RCC 7860 (cell line): ENCODE results near the gene ITPK1.

Source experiments
- DNase-seq: peaks from one replicate; pipeline ENCODE4 v3.0.0-alpha.2; 2015; ENCODE audit warnings: low spot score
- FAIRE-seq: peaks from 2 replicates; lab custom pipeline; 2012; peaks lifted over from hg19 to GRCh38; lab: Jason Lieb, UNC

Gene ITPK1

DNA sequence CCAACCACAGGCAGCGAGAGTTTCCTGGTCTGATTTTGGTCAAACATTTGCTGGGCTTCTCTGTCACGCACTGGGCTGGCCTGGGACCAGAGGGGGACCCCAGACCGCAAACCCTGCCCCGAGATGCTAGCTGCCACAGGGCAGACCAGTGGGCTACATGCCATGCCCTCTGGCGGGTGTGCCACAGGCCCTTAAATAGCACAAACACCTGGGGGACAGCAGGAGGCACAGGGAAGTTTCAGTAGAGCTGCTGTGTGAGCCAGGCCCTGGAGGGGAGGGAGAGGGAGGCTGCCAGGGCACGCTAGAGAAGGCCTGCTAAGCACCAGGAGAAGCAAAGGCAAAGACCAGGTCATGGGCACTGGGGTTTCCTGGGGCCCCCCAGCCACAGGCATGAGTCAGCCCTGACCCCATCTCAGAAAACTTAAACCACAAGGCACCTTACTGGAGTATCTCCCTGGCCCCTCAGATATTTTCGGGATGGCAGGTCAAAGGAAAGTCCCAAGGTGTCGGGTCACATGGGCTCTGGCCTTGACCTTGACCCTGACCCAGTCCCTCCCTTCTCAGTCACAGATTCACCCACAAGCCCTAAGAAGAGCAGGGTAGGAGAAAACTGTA lies 29.2 kb downstream of the ITPK1 start:
- FAIRE-seq (no peak), DNase-seq (no peak)

DNA sequence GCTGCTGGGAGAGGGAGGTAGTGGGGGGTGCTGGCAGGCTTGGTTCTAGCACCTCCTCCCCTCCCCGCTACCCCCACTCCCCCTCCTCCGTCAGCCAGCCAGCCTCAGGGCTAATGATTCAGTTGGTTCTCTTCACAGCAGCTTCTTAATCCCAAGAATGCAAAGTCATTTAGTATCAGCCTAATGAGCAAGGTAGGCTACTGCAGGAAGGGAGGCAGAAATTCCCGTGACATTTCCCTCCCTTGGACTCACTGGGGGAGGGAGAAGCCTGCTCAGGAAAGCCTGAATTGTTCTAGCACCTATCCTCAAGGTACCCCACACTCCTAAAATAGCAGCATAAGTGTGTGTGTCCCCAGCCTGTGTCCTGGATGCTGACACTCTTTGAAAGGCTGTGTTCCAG lies 29.8 kb downstream of the ITPK1 start:
- FAIRE-seq (no peak), DNase-seq (no peak)

DNA sequence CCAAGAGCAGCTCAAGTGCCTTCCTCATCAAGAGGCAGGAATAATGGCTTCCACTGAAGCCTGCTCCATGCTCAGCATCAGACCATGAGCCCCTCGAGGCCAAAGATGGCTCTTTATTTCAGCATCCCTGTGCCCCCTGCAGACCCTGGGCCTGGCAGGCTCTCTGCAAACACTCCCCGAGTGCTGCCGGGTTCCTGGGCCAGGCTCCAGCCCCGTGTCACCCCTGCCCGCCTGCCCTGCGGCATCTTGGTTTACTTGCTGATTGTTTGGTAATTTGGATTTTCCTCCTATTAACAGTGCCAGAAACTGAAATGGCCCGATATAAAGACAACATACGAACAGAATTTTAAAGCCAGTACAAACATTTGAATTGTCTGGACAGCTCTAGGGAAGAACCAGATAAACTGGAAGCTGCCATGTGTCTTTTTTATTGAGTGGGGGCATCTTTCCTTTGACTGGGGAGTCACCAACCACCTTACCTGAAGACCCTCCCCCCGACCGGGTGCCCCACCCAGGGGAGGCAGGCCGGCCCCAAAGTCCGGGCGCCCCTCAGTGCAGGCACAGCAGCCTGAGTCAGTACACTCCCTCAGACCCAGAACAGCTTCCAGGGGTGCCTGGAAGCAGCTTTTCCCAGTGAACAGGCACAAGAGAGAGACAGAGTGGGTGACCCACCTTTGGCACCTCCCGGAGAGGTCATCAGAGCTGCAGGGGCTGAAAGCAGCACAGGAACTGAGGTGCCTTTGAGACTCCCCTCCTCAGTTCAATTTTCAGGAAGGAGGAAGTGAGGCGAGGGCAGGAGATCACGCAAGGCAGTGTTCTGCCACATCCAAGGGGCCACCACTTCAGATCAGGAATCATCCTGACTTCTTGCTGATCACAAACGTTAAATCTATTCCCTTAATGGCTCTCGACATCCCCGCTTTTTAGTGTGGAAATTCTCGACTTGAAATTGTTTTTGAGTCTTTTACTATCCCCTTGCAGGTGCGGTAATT lies 30.6 kb downstream of the ITPK1 start:
- FAIRE-seq (no peak), DNase-seq (no peak)

DNA sequence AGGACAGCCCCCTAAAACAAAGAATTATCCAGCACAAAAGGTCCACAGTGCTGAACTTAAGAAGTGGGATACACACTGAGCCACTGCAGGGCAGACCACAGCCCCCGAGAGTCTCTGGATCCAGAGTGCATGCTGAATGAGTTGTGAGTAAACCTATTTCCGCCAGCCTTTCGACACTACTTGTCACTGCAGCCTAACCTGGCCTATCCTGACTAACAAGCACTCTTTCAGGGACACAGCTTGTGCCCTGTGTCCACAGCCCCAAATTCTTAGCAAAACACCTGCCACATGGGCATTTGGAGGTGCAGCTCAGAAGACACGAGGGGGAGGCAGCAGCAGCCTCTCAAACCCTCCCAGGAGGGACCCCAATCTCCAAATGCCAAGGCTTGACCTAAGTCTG lies 31.3 kb downstream of the ITPK1 start:
- FAIRE-seq (no peak), DNase-seq (no peak)

DNA sequence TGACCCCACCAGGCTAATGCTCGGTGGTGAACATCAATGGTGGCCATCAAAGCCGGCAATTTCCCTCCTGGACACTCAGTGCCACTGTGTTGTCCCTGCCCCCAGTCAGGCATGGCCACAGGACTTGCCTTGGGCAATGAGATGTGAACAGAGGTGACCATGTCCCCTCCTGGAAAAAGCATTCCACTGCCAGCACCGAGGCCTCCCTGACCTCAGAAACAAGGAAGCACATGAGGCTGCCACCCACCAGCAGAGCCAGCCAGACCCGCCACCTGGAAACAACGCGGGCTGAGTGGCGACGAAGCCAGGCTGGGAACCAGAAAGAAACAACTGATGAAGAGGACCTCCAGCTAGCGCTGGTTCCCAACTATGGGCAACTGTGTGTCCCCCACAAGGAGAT lies 31.8 kb downstream of the ITPK1 start:
- no peak for FAIRE-seq

DNA sequence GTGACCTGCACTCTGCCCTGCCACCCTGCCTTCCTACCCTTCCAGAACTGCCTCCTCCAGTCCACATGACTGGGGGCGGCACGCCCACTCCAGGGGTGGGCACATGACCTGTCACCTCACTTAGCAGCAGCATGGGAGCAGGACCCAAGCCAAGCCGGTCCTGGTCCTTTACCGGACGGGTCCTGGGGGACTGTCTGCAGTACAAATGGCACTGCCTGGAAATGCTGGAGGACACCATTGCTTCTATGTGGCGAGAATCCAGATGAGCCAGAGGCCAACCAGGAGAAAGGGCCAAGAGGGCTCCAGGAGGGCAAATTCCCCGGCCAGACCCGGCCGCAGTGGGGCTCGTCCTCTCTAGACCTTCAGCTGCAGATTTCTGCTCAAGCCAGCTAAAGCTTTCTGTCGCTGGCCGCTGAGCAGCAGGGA lies 33.1 kb downstream of the ITPK1 start:
- no peak for DNase-seq
- no peak for FAIRE-seq

More for the DNA sequence above, 31.8 kb downstream of the ITPK1 start:
- DNase-seq, result no peak

DNA sequence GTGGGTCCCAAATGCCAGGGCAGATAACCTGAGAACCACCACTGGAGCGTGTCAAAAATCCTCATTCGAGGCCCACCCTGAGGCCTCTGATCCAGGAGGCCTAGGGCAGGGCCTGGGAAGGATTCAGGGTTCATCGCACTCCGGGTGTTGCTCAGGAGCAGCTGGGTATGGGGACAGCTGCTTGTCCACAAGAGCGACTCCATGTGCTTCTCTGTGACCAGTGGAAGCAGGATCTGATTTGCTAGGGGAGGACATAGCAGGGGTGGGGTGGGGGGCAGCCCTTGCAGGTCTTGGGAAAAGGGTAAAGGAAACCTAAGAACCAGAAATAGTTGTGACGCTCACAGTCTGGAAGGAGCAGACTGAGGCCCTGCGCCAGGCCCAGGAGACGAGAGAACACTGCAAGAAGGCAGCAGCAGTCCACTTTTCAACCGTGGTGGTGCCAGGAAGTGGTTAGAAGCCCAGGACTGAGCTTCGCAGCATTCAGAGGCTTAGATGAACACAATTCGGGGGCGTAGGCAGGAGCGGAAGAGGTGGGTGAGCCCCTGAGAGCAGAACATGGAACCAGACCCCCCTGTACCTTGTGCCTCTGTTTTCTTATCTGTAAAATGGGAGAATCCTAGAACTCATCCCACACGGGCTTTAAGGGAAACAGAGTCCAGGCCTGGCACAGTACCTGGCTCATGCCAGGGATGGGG lies 33.7 kb downstream of the ITPK1 start:
- FAIRE-seq, result no peak

DNA sequence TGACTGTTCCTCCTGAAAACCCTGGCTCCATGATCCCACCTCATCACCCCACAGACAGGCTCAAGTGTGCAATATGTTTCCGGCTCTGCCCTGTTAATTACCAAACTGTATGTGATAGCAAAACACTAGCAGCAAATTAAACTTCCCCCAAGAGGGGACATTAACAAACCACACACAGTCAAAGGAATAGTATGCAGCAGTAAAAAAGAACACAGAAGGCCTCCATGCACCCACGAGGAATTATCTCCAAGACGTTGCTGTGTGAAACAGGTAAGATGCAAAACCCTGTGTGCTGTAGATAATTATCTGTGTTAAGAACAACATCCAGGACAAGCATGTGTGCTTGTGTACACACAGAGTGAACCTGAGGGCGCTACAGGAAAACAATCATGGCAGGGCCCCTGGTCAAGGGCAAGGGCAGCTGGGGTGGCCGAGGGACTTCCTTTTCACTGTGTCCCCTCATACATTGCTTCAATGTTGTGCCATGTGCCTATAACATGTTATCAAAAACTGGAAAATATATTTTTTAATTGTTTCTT lies 35.8 kb downstream of the ITPK1 start:
- DNase-seq (no peak), FAIRE-seq (no peak)

More for the DNA sequence above, 33.7 kb downstream of the ITPK1 start:
- no peak for DNase-seq

DNA sequence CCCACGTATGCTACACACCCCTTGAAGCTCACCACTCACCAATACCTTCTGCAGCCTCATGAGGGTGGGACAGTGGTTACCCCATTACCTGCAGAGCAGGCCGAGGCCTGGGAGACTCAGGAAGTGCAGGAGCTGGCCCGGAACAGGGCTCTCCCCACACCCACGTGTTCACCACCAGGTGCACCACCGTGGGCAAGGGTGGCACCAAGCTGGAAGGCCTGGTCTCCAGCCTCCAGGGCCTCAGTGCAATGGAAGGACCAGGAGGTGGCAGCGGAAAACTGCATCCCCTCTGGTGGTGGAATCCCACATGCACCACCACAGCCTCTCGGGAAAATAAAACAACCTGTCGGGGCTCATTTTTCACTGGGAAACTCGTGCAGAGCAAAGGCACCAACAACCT lies 36.4 kb downstream of the ITPK1 start:
- FAIRE-seq (no peak), DNase-seq (no peak)

DNA sequence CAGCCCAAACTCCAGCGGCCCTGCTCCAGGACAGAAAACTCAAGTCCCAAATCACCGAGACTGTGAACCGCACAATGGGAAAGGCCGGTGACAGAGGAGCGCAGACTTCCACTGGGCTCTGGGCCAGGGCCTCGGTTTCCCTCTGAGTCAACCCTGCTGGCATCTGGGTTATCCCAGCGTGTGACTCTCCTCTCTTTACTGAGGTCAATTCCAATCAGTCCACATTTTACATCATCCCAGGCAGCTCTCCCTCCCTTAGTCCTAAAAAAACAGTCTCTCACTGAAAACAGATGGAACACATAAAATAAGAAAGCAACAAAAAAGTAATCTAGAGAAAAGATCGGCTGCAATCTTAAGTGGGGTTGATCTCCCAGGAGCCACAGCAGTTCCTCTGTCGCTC lies 36.9 kb downstream of the ITPK1 start:
- no peak for DNase-seq
- no peak for FAIRE-seq

DNA sequence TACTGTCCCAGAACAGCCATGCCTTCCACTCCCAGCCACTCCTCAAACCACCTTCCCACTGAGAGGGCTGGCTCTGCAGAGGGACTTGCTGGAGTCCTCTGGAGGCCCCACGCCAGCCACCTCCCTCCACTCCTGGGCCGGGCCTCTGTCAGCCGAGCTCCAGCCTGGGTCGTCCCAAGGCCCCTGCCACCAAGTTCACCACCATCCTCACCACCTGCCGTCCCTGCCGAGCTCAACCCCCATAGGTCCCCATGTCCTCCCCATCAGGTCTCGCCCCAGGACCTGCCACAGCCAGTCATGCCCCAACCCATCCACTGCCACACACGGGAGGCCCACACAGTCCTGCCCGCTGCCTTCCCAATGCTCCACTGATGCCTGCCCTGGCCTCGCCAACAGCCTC lies 39.0 kb downstream of the ITPK1 start:
- FAIRE-seq (no peak), DNase-seq (no peak)

DNA sequence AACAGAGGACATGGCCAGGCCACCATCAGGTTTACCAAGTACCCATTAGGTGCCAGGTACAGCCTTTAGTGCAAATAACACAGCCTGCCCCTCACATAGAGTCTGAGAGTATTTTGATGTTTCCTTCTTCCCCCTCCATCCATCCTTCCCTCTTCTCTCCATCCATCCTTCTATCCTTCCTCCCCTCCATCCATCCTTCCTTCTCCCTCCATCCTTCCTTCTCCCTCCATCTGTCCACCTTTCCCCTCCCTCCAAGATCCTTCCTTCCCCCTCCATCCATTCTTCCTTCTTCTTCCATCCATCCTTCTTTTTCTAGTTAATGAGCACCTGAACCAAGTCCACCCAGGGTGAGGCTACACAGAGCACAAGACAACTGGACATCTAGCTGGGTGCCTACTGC lies 39.8 kb downstream of the ITPK1 start:
- FAIRE-seq (no peak), DNase-seq (no peak)

DNA sequence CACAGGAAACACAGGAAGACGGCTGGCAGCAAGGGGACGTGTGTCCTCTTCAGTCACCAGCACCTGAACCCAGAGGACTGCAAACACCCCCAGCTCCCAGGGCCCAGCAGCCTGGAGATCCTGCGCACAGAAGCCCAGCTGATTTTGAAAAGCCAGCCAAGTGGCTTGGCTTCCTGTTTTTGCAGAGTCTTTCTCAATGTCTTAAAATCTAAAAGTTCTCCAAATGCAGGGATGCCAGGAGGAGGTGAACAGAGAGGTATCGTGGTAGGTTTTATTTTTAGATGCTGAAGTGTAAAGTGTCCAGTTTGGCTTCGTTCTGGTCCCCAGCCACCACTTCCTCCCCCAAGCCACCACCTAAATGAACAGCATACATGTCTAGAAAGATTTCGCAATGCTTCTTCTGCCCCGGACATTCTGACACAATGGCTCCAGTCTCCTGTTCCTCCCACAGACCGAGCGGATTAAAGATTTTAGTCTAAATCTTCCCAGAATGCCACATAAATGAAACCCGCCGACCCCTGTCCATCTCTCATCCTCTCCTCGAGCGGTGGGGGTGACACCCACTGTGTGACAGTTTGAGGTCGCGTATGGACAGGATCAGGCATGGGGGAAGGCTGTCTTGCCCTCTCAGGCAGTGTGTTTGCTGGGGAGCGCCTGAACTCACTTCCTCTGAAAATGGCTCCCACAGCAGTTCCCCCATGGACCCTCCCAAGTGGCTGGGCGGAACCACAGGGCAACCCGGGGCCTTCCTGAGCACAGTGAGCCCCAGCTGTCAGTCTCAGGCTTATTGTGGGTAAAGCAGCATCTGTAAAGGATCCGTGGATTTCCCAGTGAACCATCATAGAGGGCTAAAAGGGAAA lies 41.6 kb downstream of the ITPK1 start:
- DNase-seq (no peak), FAIRE-seq (no peak)

DNA sequence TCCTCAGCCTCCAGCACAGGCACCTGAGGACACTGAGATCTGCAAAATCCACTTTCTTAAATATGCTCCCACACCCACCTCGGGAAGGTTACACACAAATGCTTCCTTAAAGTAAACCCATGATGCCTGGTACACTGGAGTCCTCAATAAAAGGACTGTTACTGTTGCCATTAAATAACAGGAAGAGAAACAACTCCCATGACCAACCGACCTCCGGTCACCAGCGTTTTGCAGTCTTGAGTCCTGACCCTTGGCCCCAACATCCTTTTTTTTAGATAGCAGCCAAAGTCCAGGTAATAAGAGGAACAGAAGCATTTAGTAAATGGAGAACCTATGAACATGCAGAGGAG lies 42.4 kb downstream of the ITPK1 start:
- FAIRE-seq, result no peak
- DNase-seq, result no peak

DNA sequence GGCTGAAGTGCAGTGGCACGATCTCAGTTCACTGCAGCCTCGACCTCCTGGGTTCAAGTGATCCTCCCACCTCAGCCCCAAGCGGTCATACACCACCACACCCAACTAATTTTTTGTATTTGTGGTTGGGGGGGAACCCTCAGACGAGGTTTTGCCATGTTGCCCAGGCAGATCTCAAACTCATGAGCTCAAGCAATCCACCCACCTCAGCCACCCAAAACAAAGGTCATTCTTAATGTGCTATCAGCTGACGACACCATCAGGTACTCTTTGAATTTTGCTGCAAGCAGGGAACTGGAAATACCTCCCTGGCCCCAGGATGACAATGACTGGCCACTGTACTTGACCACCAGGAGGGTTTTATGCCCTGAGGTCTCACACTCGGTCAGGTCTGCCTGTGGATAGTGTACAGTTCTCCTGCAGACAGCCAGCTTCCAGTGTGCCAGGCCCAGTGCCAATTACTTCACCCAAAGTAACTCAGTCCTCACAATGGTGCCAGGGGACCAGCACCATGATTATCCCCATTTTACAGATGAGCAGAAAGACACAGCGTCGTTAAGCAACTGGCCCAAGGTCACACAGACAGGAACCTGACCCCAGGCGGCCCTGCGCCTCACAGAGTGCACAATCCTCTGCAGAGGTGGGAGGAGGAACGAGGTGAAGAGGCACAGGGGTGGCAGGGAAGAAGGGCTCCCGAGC lies 42.9 kb downstream of the ITPK1 start:
- FAIRE-seq (no peak), DNase-seq (no peak)

DNA sequence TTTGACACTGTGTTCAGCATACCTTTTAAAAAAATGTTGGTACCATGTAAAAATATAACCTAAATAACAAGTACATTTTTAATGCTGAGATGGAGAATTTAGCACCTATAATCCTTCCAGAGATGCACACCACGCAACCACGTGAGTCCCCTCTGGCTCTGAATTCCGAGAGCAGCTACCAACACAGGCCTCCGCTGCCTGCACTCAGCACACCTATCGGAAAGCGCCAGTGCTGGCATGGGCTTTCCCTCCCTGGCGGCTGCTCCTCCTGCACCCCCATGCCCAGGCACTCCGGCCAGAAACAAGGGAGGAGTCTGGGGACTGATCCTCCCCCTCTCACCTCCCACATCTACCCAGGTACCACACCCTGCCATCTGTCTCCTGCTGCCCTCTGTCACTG lies 47.0 kb downstream of the ITPK1 start:
- FAIRE-seq, result no peak
- DNase-seq, result no peak

DNA sequence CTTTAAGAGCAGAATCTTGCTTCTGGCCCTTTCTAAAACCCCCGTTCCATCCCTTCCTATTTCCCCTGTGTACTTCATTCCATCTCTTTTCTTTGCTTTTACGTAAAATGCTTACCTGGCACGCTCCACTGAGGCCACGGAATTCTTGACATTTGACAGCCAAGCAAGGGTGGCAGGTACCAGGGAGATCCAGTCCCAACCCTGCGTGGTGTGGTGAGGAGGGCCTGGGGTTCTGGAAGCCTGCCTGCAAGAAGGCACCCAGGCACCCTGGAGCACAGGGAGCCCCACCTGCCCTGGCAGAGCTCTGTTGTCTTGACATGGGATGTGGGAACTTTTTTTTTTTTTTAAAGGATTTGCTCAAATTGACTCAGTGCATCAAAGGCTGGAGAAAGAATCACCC lies 48.6 kb downstream of the ITPK1 start:
- FAIRE-seq (no peak), DNase-seq (no peak)

DNA sequence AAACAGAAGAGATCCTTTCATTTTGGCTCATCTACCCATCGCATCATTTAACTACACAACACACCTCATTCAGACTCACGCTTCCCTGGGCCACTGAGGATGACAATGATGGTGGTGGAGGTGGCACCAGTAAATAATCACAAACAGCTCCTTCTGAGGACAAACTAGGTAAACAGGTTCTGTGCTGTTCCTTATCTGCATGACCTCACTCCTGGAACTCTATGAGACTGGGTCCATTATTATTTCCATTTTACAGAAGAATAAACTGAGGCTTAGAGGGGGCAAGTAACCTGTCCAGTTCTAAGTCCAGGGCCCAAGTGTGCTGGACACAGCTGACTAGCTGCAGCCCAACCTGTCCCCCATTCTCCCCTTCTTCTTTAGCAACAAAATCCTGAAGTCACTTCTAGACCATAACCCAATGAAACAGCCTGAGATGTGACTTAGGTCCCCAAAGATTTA lies 50.4 kb downstream of the ITPK1 start:
- FAIRE-seq (no peak), DNase-seq (no peak)

DNA sequence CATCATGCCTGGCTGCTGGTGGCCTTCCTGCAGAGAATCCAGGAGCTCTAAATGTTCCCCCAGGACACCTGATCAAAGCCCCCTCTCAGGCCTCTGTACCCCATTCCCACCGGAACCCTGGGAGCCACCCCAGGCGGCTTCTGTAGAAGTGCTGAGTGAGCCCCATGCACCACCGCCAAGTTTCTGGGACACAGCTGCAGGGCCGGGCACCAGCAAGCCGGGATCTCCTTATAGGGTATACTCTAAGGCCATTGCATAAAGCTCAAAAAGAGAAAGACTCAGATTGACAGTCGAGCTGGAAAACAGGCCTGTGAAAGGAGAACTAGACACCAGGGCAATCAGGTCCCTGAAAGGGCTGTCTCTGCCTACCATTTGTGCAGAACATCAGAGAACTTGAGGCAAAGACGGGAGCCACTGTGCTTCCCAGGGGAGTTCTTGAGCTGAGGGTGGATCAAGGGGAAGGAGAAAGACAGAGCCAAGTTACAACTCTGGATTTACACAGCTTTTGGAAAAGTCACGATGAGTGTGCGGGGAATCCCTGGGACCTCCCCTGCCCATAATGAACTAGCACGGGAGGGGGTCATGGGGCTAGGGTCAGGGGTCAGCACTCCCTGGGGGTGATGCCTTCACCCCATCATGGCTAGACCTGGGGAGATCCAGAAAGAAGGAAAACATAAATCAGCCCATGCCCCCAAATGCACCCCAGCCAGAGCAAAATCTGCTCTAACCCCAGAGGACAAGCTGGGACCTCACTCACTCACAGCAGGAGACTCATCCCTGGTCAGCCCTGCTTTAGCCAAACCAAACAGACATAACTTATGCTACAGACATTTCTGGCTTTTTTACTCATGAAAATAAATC lies 51.1 kb downstream of the ITPK1 start:
- DNase-seq (no peak), FAIRE-seq (no peak)
